ENCODE results near the gene HRH3. TPM values are rescaled to one million over a fixed set of nuclear protein-coding genes. Genes with fewer than 3 reads are reported as not detected.

The HRH3 gene
- total and polyA plus RNA-seq, 8 donors, result not detected

GRCh38 chr20:62223571-62223970 is 3.5 kb upstream of the HRH3 start:
- peaks cover 15 to 29% (median 29%) of the 10 kb centered on the region in 4 donors for H3K4me1 ChIP-seq
- no peak for DNase-seq
- no peak overlapping the region for H3K4me3 ChIP-seq
- intact Hi-C loops (cut with DNase I; ENCODE audit: low total_unique reads), result no loop called here
- 72 to 84% (median 81%) methylated on average over 6 to 9 of the region's 9 CpGs for WGBS, 5 donors
- H3K9me3 ChIP-seq, result no peaks in the 10 kb centered on the region
- no peaks in the 10 kb centered on the region for H3K36me3 ChIP-seq
- no peak overlapping the region for H3K27ac ChIP-seq
- peaks cover 21 to 99% (median 68%) of the 10 kb centered on the region in 3 donors for H3K27me3 ChIP-seq
- TF ChIP-seq POLR2A (IDR thresholded peaks at IDR 0.05) (no peak), POLR2AphosphoS5 (IDR thresholded peaks at IDR 0.05) (no peak), CTCF (IDR thresholded peaks at IDR 0.05) (no peak), EP300 (IDR thresholded peaks at IDR 0.05) (no peak)

GRCh38 chr20:62222972-62223371 is 2.9 kb upstream of the HRH3 start:
- Histone ChIP-seq H3K27ac (no peak overlapping the region), H3K4me1 (peaks cover 15 to 25% (median 23%) of the 10 kb centered on the region in 4 donors), H3K36me3 (no peaks in the 10 kb centered on the region), H3K9me3 (no peaks in the 10 kb centered on the region), H3K4me3 (no peak overlapping the region), H3K27me3 (peaks cover 25 to 99% (median 69%) of the 10 kb centered on the region in 3 donors)
- WGBS, 5 donors, result 68 to 79% (median 70%) methylated on average over 10 to 13 of the region's 13 CpGs
- no peak for DNase-seq
- TF ChIP-seq CTCF (IDR thresholded peaks at IDR 0.05) (no peak), POLR2A (IDR thresholded peaks at IDR 0.05) (no peak), EP300 (IDR thresholded peaks at IDR 0.05) (no peak), POLR2AphosphoS5 (IDR thresholded peaks at IDR 0.05) (no peak)
- intact Hi-C loops (cut with DNase I; ENCODE audit: low total_unique reads), result no loop called here

- Histone ChIP-seq H3K9me3 (no peaks in the 10 kb centered on the region), H3K27ac (no peak overlapping the region), H3K4me1 (peaks cover 15 to 23% (median 19%) of the 10 kb centered on the region in 4 donors), H3K4me3 (no peak overlapping the region), H3K27me3 (peaks cover 31 to 99% (median 75%) of the 10 kb centered on the region in 3 donors), H3K36me3 (no peaks in the 10 kb centered on the region)
- intact Hi-C loops (cut with DNase I; ENCODE audit: low total_unique reads), result no loop called here
- TF ChIP-seq POLR2AphosphoS5 (IDR thresholded peaks at IDR 0.05), result no peak
- TF ChIP-seq EP300 (IDR thresholded peaks at IDR 0.05), result no peak
- TF ChIP-seq CTCF (IDR thresholded peaks at IDR 0.05), result no peak
- no peak for TF ChIP-seq POLR2A (IDR thresholded peaks at IDR 0.05)
- 80 to 87% (median 85%) methylated on average over 4 to 18 of the region's 18 CpGs for WGBS, 5 donors
- DNase-seq, result no peak
Observed at GRCh38 chr20:62222266-62222850, 2.3 kb upstream of the HRH3 start.

GRCh38 chr20:62220666-62221568 is 839 bp upstream of the HRH3 start:
- H3K4me3 ChIP-seq, result peak overlapping the region in 3 of 4 donors; percentile 41 to 52 (median 47)
- no peaks in the 10 kb centered on the region for H3K9me3 ChIP-seq
- WGBS, 5 donors, result 3 to 5% (median 3%) methylated on average over 26 to 46 of the region's 46 CpGs
- intact Hi-C loops (cut with DNase I; ENCODE audit: low total_unique reads), result no loop called here
- H3K36me3 ChIP-seq, result no peaks in the 10 kb centered on the region
- peaks cover 15 to 23% (median 19%) of the 10 kb centered on the region in 4 donors for H3K4me1 ChIP-seq
- H3K27ac ChIP-seq, result no peak overlapping the region
- peaks cover 41 to 99% (median 81%) of the 10 kb centered on the region in 3 donors for H3K27me3 ChIP-seq
- TF ChIP-seq POLR2AphosphoS5 (IDR thresholded peaks at IDR 0.05), result no peak
- TF ChIP-seq CTCF (IDR thresholded peaks at IDR 0.05), result no peak
- TF ChIP-seq EP300 (IDR thresholded peaks at IDR 0.05), result no peak
- TF ChIP-seq POLR2A (IDR thresholded peaks at IDR 0.05), result no peak
- DNase-seq, result no peak
